Endothelial cell of hepatic sinusoid (primary cell): ENCODE measurements around the gene BICC1.

Experiments used
- in situ Hi-C: cut with HindIII; loops from 2 replicates; pipeline ENCODE4 v1.10.0; 2017; ENCODE audit warnings: low sequenced_read_pairs

Gene BICC1

GRCh38 chr10:58515291-58515941 is 2.7 kb downstream of the BICC1 start:
- in situ Hi-C loops, result no loop called here

- in situ Hi-C loops, result no loop called here
Measured at GRCh38 chr10:58516119-58516518, 3.4 kb downstream of the BICC1 start.

- in situ Hi-C loops, result no loop called here
Measured at GRCh38 chr10:58516671-58517070, 4.0 kb downstream of the BICC1 start.

- in situ Hi-C loops, result no loop called here
Measured at GRCh38 chr10:58517081-58517480, 4.4 kb downstream of the BICC1 start.

GRCh38 chr10:58517491-58518355 is 5.1 kb downstream of the BICC1 start:
- in situ Hi-C loops, result no loop called here

GRCh38 chr10:58518775-58519174 is 6.1 kb downstream of the BICC1 start:
- in situ Hi-C loops, result no loop called here

GRCh38 chr10:58529077-58529728 is 16.5 kb downstream of the BICC1 start:
- in situ Hi-C loops, result no loop called here

GRCh38 chr10:58531084-58531695 is 18.5 kb downstream of the BICC1 start:
- in situ Hi-C loops, result no loop called here

GRCh38 chr10:58535311-58535710 is 22.6 kb downstream of the BICC1 start:
- in situ Hi-C loops, result no loop called here

GRCh38 chr10:58543141-58543540 is 30.5 kb downstream of the BICC1 start:
- in situ Hi-C loops, result no loop called here

GRCh38 chr10:58544135-58544534 is 31.5 kb downstream of the BICC1 start:
- in situ Hi-C loops, result no loop called here

- in situ Hi-C loops, result no loop called here
Measured at GRCh38 chr10:58545427-58545826, 32.8 kb downstream of the BICC1 start.

- in situ Hi-C loops, result no loop called here
Measured at GRCh38 chr10:58546137-58546536, 33.5 kb downstream of the BICC1 start.

GRCh38 chr10:58546722-58547445 is 34.2 kb downstream of the BICC1 start:
- in situ Hi-C loops, result no loop called here

GRCh38 chr10:58547963-58548362 is 35.3 kb downstream of the BICC1 start:
- in situ Hi-C loops, result no loop called here

GRCh38 chr10:58554316-58554715 is 41.6 kb downstream of the BICC1 start:
- in situ Hi-C loops, result no loop called here

GRCh38 chr10:58555170-58555929 is 42.7 kb downstream of the BICC1 start:
- in situ Hi-C loops, result no loop called here

- in situ Hi-C loops, result no loop called here
Measured at GRCh38 chr10:58555930-58556311, 43.2 kb downstream of the BICC1 start.

GRCh38 chr10:58556516-58557165 is 44.0 kb downstream of the BICC1 start:
- in situ Hi-C loops, result no loop called here

- in situ Hi-C loops, result no loop called here
Measured at GRCh38 chr10:58557714-58558113, 45.0 kb downstream of the BICC1 start.
